ENCODE data around the gene C14orf119. TPM values are rescaled to one million over a fixed set of nuclear protein-coding genes. Genes with fewer than 3 reads are reported as not detected.

Gene C14orf119
- total RNA-seq, 1 donor from 2014 or later: 22.4 TPM

- intact Hi-C loops (cut with DNase I): loop anchor here (1.0 to 10.0 kb wide), 4 partner anchors 63 to 503 kb away; partner anchors contain the start of gene PRMT5
- DNase-seq (ENCODE audit: missing footprints) (peak; percentile 90), ATAC-seq (peak; percentile 73)
Measured at GRCh38 chr14:23057757-23058653, 37.3 kb upstream of the C14orf119 start.

GRCh38 chr14:23058654-23059504, 36.4 kb upstream of the C14orf119 start:
- DNase-seq (ENCODE audit: missing footprints) (no peak), ATAC-seq (no peak)
- intact Hi-C loops (cut with DNase I): loop anchor here (1.0 to 10.0 kb wide), 4 partner anchors 64 to 504 kb away; partner anchors contain the start of gene PRMT5

- DNase-seq (ENCODE audit: missing footprints) (no peak), ATAC-seq (no peak)
- intact Hi-C loops (cut with DNase I): loop anchor here (5.0 kb wide), 1 partner anchor 42 kb away; the partner anchor contains the start of gene CIROP
Measured at GRCh38 chr14:23060536-23061260, 34.6 kb upstream of the C14orf119 start.

- intact Hi-C loops (cut with DNase I): loop anchor here (5.0 kb wide), 1 partner anchor 40 kb away; the partner anchor contains the start of gene CIROP
- no peak for DNase-seq (ENCODE audit: missing footprints)
- peak; percentile 30 for ATAC-seq
Measured at GRCh38 chr14:23062002-23062401, 33.3 kb upstream of the C14orf119 start.

- DNase-seq (ENCODE audit: missing footprints): no peak
- intact Hi-C loops (cut with DNase I): loop anchor here (5.0 kb wide), 1 partner anchor 39 kb away; the partner anchor contains the start of gene CIROP
- no peak for ATAC-seq
Measured at GRCh38 chr14:23063601-23064000, 31.7 kb upstream of the C14orf119 start.

GRCh38 chr14:23066368-23066767, 28.9 kb upstream of the C14orf119 start:
- DNase-seq (ENCODE audit: missing footprints) (no peak), ATAC-seq (no peak)
- intact Hi-C loops (cut with DNase I): no loop called here

- ATAC-seq (no peak), DNase-seq (ENCODE audit: missing footprints) (no peak)
- intact Hi-C loops (cut with DNase I): no loop called here
Measured at GRCh38 chr14:23066855-23067744, 28.2 kb upstream of the C14orf119 start.

GRCh38 chr14:23067847-23068788, 27.2 kb upstream of the C14orf119 start:
- intact Hi-C loops (cut with DNase I): no loop called here
- no peak for DNase-seq (ENCODE audit: missing footprints)
- no peak for ATAC-seq

- ATAC-seq: peak; percentile 72
- no peak for DNase-seq (ENCODE audit: missing footprints)
Measured at GRCh38 chr14:23068789-23069412, 26.4 kb upstream of the C14orf119 start.

GRCh38 chr14:23069413-23069806, 25.9 kb upstream of the C14orf119 start:
- DNase-seq (ENCODE audit: missing footprints): no peak
- ATAC-seq: no peak
- intact Hi-C loops (cut with DNase I): no loop called here

More at GRCh38 chr14:23068789-23069412, 26.4 kb upstream of the C14orf119 start:
- intact Hi-C loops (cut with DNase I): no loop called here

GRCh38 chr14:23070262-23071129, 24.8 kb upstream of the C14orf119 start:
- intact Hi-C loops (cut with DNase I): no loop called here
- ATAC-seq: no peak
- no peak for DNase-seq (ENCODE audit: missing footprints)

GRCh38 chr14:23071244-23071920, 23.9 kb upstream of the C14orf119 start:
- peak; percentile 95 for ATAC-seq
- intact Hi-C loops (cut with DNase I): no loop called here
- peak; percentile 92 for DNase-seq (ENCODE audit: missing footprints)

- intact Hi-C loops (cut with DNase I): no loop called here
- ATAC-seq: peak; percentile 23
- DNase-seq (ENCODE audit: missing footprints): no peak
Measured at GRCh38 chr14:23071921-23072539, 23.3 kb upstream of the C14orf119 start.

- ATAC-seq: no peak
- intact Hi-C loops (cut with DNase I): no loop called here
- no peak for DNase-seq (ENCODE audit: missing footprints)
Measured at GRCh38 chr14:23074906-23075305, 20.4 kb upstream of the C14orf119 start.
